ENCODE results near the gene JARID2.

GRCh38 chr6:15427331-15428070 lies 181.6 kb downstream of the JARID2 start:
- TF ChIP-seq ZBED1 (IDR thresholded peaks at IDR 0.05; ENCODE audit: borderline replicate concordance) (no peak), MYC (IDR thresholded peaks at IDR 0.05; ENCODE audit: insufficient read depth, insufficient read length, insufficient replicate concordance, low read length, severe bottlenecking) (no peak), EP300 (IDR thresholded peaks at IDR 0.05; ENCODE audit: borderline replicate concordance in 1 of 2, control insufficient read depth in 1 of 2, low read depth in 2 of 2, low read length in 2 of 2) (no peak), EZH2 (IDR thresholded peaks at IDR 0.05; ENCODE audit: borderline replicate concordance, control insufficient read depth, low read depth, low read length) (no peak), MAX (IDR thresholded peaks at IDR 0.05; ENCODE audit: low read depth, low read length) (no peak), POLR2A (IDR thresholded peaks at IDR 0.05; ENCODE audit: low read depth, low read length) (no peak), TARDBP (IDR thresholded peaks at IDR 0.05; ENCODE audit: borderline replicate concordance) (no peak), PKNOX1 (IDR thresholded peaks at IDR 0.05) (peak; percentile 28; the same call in 1 of the 2 replicates)
- TF ChIP-seq, protein P1, sequence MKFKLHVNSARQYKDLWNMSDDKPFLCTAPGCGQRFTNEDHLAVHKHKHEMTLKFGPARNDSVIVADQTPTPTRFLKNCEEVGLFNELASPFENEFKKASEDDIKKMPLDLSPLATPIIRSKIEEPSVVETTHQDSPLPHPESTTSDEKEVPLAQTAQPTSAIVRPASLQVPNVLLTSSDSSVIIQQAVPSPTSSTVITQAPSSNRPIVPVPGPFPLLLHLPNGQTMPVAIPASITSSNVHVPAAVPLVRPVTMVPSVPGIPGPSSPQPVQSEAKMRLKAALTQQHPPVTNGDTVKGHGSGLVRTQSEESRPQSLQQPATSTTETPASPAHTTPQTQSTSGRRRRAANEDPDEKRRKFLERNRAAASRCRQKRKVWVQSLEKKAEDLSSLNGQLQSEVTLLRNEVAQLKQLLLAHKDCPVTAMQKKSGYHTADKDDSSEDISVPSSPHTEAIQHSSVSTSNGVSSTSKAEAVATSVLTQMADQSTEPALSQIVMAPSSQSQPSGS (IDR thresholded peaks at IDR 0.05; ENCODE audit: low read length), result no peak
- TF ChIP-seq, protein P2, sequence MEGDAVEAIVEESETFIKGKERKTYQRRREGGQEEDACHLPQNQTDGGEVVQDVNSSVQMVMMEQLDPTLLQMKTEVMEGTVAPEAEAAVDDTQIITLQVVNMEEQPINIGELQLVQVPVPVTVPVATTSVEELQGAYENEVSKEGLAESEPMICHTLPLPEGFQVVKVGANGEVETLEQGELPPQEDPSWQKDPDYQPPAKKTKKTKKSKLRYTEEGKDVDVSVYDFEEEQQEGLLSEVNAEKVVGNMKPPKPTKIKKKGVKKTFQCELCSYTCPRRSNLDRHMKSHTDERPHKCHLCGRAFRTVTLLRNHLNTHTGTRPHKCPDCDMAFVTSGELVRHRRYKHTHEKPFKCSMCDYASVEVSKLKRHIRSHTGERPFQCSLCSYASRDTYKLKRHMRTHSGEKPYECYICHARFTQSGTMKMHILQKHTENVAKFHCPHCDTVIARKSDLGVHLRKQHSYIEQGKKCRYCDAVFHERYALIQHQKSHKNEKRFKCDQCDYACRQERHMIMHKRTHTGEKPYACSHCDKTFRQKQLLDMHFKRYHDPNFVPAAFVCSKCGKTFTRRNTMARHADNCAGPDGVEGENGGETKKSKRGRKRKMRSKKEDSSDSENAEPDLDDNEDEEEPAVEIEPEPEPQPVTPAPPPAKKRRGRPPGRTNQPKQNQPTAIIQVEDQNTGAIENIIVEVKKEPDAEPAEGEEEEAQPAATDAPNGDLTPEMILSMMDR (IDR thresholded peaks at IDR 0.05 in 2 of 3, conservative IDR thresholded peaks at IDR 0.05 in 1 of 3; ENCODE audit: control insufficient read depth in 2 of 3, extremely low read depth in 1 of 3, insufficient read depth in 1 of 3, low read depth in 3 of 3, low read length in 3 of 3), result no peak
